CD8-positive, alpha-beta memory T cell (primary cell): Measurements from ENCODE around the gene TMEM170B. TPM values are rescaled to one million over a fixed set of nuclear protein-coding genes. Genes with fewer than 3 reads are reported as not detected.

Experiments
- CTCF ChIA-PET: fragments of 350-600 bp; sonication (Branson Sonifier 250); formaldehyde crosslinking; loops from one replicate; lab custom pipeline; 2021; ENCODE audit warnings: antibody characterized with exemption; lab: Charles Lee
- POLR2A ChIA-PET: fragments of 350-600 bp; sonication (Branson Sonifier 250); formaldehyde crosslinking; loops from one replicate; lab custom pipeline; 2021; ENCODE audit warnings: antibody characterized with exemption; lab: Charles Lee
- DNase-seq, 5 donors: peaks; one replicate each; pipeline versions ENCODE4 v3.0.0 to v3.0.0-alpha.2; 2020 to 2022; ENCODE audit warnings: mixed read lengths in 1 of 5
- H3K27ac ChIP-seq: one replicate; pipeline ENCODE4 v1.7.0; 2013; ENCODE audit warnings: low read depth, mild to moderate bottlenecking, low read length, moderate library complexity
- H3K27me3 ChIP-seq: 2 replicates; pipeline ENCODE4 v1.7.0; 2013; ENCODE audit warnings: low read length, mild to moderate bottlenecking; ENCODE audit not compliant: insufficient read depth, poor library complexity, severe bottlenecking
- H3K36me3 ChIP-seq: 2 replicates; pipeline ENCODE4 v1.7.0; 2013; ENCODE audit warnings: mild to moderate bottlenecking, low read length, moderate library complexity; ENCODE audit not compliant: insufficient read depth
- H3K4me1 ChIP-seq: 2 replicates; pipeline ENCODE4 v1.7.0; 2013; ENCODE audit warnings: mild to moderate bottlenecking, low read length, moderate library complexity; ENCODE audit not compliant: insufficient read depth
- H3K4me3 ChIP-seq: 2 replicates; pipeline ENCODE4 v1.7.0; 2013; ENCODE audit warnings: mild to moderate bottlenecking, low read length
- H3K9me3 ChIP-seq: 2 replicates; pipeline ENCODE4 v1.7.0; 2013; ENCODE audit warnings: mild to moderate bottlenecking, low read length
- H3K27ac Mint-ChIP-seq, 8 donors: one replicate each; pipeline ENCODE4 v1.8.0; 2020 to 2021; ENCODE audit warnings: mixed read lengths in 8 of 8, mild to moderate bottlenecking in 6 of 8, inconsistent platforms in 3 of 8, moderate library complexity in 3 of 8
- H3K27me3 Mint-ChIP-seq, 2 donors: one replicate each; pipeline ENCODE4 v1.8.0; 2020 to 2021; ENCODE audit warnings: mixed read lengths in 2 of 2, mild to moderate bottlenecking in 1 of 2, moderate library complexity in 1 of 2
- H3K36me3 Mint-ChIP-seq, 3 donors: one replicate each; pipeline ENCODE4 v1.8.0; 2020 to 2021; ENCODE audit warnings: mixed read lengths in 3 of 3, inconsistent platforms in 1 of 3, mild to moderate bottlenecking in 1 of 3
- H3K4me1 Mint-ChIP-seq, 3 donors: one replicate each; pipeline ENCODE4 v1.8.0; 2020 to 2021; ENCODE audit warnings: mixed read lengths in 3 of 3, inconsistent platforms in 1 of 3, mild to moderate bottlenecking in 1 of 3
- H3K4me3 Mint-ChIP-seq, 7 donors: one replicate each; pipeline ENCODE4 v1.8.0; 2020 to 2021; ENCODE audit warnings: mixed read lengths in 7 of 7, mild to moderate bottlenecking in 6 of 7, moderate library complexity in 4 of 7, inconsistent platforms in 2 of 7
- H3K9me3 Mint-ChIP-seq, 5 donors: one replicate each; pipeline ENCODE4 v1.8.0; 2020 to 2022; ENCODE audit warnings: mixed read lengths in 5 of 5, mild to moderate bottlenecking in 3 of 5, moderate library complexity in 2 of 5, inconsistent platforms in 1 of 5
- polyA plus RNA-seq: library from polyadenylated mRNA; unstranded; fragments of 300-500 nt; fragmentation: Illumina TruSeq; gene quantifications from one replicate; pipeline ENCODE4 v1.2.3, GENCODE V29; 2021
- total RNA-seq, 2 experiments: library from RNA; stranded (reverse); gene quantifications; one replicate each; pipeline ENCODE4 v1.2.3, GENCODE V29; 2021

Gene TMEM170B
- total and polyA plus RNA-seq, 3 experiments from 2014 or later = 0.30 to 2.7 (median 2.6) TPM

DNA sequence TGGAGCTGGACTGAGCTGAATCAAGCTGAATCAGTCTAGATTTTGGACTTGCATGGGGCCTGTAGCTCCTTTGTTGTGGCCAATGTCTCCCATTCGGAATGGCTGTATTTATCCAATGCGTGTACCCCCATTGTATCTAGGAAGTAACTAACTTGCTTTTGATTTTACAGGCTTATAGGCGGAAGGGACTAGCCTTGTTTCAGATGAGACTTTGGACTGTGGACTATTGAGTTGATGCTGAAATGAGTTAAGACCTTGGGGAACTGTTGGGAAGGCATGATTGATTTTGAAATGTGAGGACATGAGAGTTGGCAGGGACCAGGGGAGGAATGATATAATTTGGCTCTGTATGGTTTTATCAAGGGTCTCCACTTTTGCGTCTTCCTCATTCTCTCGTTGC lies 3.0 kb upstream of the TMEM170B start:
- Histone ChIP-seq H3K4me3 (no peak overlapping the region), H3K27ac (no peak overlapping the region), H3K9me3 (no peaks in the 10 kb centered on the region), H3K36me3 (no peaks in the 10 kb centered on the region), H3K4me1 (peaks cover 13% of the 10 kb centered on the region), H3K27me3 (no peaks in the 10 kb centered on the region)
- Mint-ChIP-seq H3K27me3 (peaks cover 11 to 32% of the 10 kb centered on the region in 2 donors), H3K9me3 (no peaks in the 10 kb centered on the region), H3K36me3 (peaks cover 0 to 4% (median 0%) of the 10 kb centered on the region in 3 donors), H3K4me3 (peak overlapping the region in 1 of 7 donors; percentile 54), H3K4me1 (peaks cover 11 to 15% (median 14%) of the 10 kb centered on the region in 3 donors), H3K27ac (no peak overlapping the region)
- POLR2A ChIA-PET = no interaction called here
- no peak for DNase-seq
- CTCF ChIA-PET = interaction anchor here (0.9 kb wide), 1 partner anchor 10 kb away, joined by 3 read pairs; no protein-coding TSS in a partner anchor

GRCh38 chr6:11535801-11536230 lies 1.7 kb upstream of the TMEM170B start:
- CTCF ChIA-PET = interaction anchor here (0.5 kb wide), 1 partner anchor 1431 kb away, joined by 3 read pairs; no protein-coding TSS in a partner anchor
- peak overlapping the region in 3 of 7 donors; percentile 6 to 91 (median 26) for H3K4me3 Mint-ChIP-seq
- DNase-seq = no peak

GRCh38 chr6:11536795-11537194 lies 754 bp upstream of the TMEM170B start:
- Mint-ChIP-seq H3K9me3 (no peaks in the 10 kb centered on the region), H3K27me3 (peaks cover 6 to 25% of the 10 kb centered on the region in 2 donors), H3K27ac (peak overlapping the region; percentile 56 to 96 (median 85)), H3K4me3 (peak overlapping the region; percentile 84 to 92 (median 87)), H3K4me1 (peaks cover 11 to 24% (median 14%) of the 10 kb centered on the region in 3 donors), H3K36me3 (peaks cover 0 to 4% (median 0%) of the 10 kb centered on the region in 3 donors)
- peak overlapping the region; percentile 68 for H3K4me3 ChIP-seq
- H3K27ac ChIP-seq = peak overlapping the region; percentile 45
- no peak for DNase-seq
- CTCF ChIA-PET = no interaction called here
- H3K36me3 ChIP-seq = no peaks in the 10 kb centered on the region
- no peaks in the 10 kb centered on the region for H3K27me3 ChIP-seq
- no peaks in the 10 kb centered on the region for H3K9me3 ChIP-seq
- POLR2A ChIA-PET = interaction anchor here (0.7 kb wide), 1 partner anchor 441 kb away, joined by 5 read pairs; no protein-coding TSS in a partner anchor
- H3K4me1 ChIP-seq = peaks cover 13% of the 10 kb centered on the region

More at GRCh38 chr6:11535801-11536230, 1.7 kb upstream of the TMEM170B start:
- Histone ChIP-seq H3K36me3 (no peaks in the 10 kb centered on the region), H3K27me3 (no peaks in the 10 kb centered on the region), H3K4me3 (no peak overlapping the region), H3K9me3 (no peaks in the 10 kb centered on the region), H3K27ac (no peak overlapping the region), H3K4me1 (peaks cover 13% of the 10 kb centered on the region)
- peaks cover 0 to 4% (median 0%) of the 10 kb centered on the region in 3 donors for H3K36me3 Mint-ChIP-seq
- H3K9me3 Mint-ChIP-seq = no peaks in the 10 kb centered on the region
- H3K27me3 Mint-ChIP-seq = peaks cover 7 to 31% of the 10 kb centered on the region in 2 donors
- POLR2A ChIA-PET = interaction anchor here (0.7 kb wide), 1 partner anchor 440 kb away, joined by 5 read pairs; no protein-coding TSS in a partner anchor
- H3K27ac Mint-ChIP-seq = peak overlapping the region in 3 of 8 donors; percentile 17 to 82 (median 41)
- peaks cover 11 to 24% (median 14%) of the 10 kb centered on the region in 3 donors for H3K4me1 Mint-ChIP-seq

GRCh38 chr6:11538052-11538818 lies 686 bp downstream of the TMEM170B start:
- H3K4me1 Mint-ChIP-seq = peaks cover 11 to 24% (median 14%) of the 10 kb centered on the region in 3 donors
- H3K27ac ChIP-seq = peak overlapping the region; percentile 18
- H3K36me3 Mint-ChIP-seq = peaks cover 0 to 4% (median 0%) of the 10 kb centered on the region in 3 donors
- H3K4me3 Mint-ChIP-seq = peak overlapping the region; percentile 76 to 94 (median 86)
- peak; percentile 2 to 55 (median 17) for DNase-seq
- H3K4me1 ChIP-seq = peaks cover 13% of the 10 kb centered on the region
- H3K36me3 ChIP-seq = no peaks in the 10 kb centered on the region
- CTCF ChIA-PET = interaction anchor here (1.1 kb wide), 1 partner anchor 14 kb away, joined by 3 read pairs; no protein-coding TSS in a partner anchor
- H3K4me3 ChIP-seq = peak overlapping the region; percentile 47
- no peaks in the 10 kb centered on the region for H3K9me3 ChIP-seq
- H3K9me3 Mint-ChIP-seq = no peaks in the 10 kb centered on the region
- POLR2A ChIA-PET = interaction anchor here (0.6 to 0.7 kb wide), 2 partner anchors 15 to 157 kb away, joined by 3 read pairs; no protein-coding TSS in a partner anchor
- peaks cover 4 to 16% of the 10 kb centered on the region in 2 donors for H3K27me3 Mint-ChIP-seq
- H3K27me3 ChIP-seq = no peaks in the 10 kb centered on the region
- peak overlapping the region in 6 of 8 donors; percentile 44 to 85 (median 69) for H3K27ac Mint-ChIP-seq

GRCh38 chr6:11538819-11539468 lies 1.4 kb downstream of the TMEM170B start:
- Histone ChIP-seq H3K4me1 (peaks cover 13% of the 10 kb centered on the region), H3K36me3 (no peaks in the 10 kb centered on the region), H3K9me3 (no peaks in the 10 kb centered on the region), H3K27me3 (no peaks in the 10 kb centered on the region), H3K27ac (no peak overlapping the region), H3K4me3 (peak overlapping the region; percentile 47)
- Mint-ChIP-seq H3K27me3 (peaks cover 2 to 14% of the 10 kb centered on the region in 2 donors), H3K9me3 (no peaks in the 10 kb centered on the region), H3K27ac (peak overlapping the region in 6 of 8 donors; percentile 13 to 85 (median 68)), H3K4me3 (peak overlapping the region; percentile 76 to 94 (median 86)), H3K4me1 (peaks cover 11 to 24% (median 14%) of the 10 kb centered on the region in 3 donors), H3K36me3 (peaks cover 0 to 4% (median 0%) of the 10 kb centered on the region in 3 donors)
- DNase-seq = no peak
- ChIA-PET CTCF (interaction anchor here (1.1 kb wide), 1 partner anchor 13 kb away, joined by 3 read pairs; no protein-coding TSS in a partner anchor), POLR2A (no interaction called here)

DNA sequence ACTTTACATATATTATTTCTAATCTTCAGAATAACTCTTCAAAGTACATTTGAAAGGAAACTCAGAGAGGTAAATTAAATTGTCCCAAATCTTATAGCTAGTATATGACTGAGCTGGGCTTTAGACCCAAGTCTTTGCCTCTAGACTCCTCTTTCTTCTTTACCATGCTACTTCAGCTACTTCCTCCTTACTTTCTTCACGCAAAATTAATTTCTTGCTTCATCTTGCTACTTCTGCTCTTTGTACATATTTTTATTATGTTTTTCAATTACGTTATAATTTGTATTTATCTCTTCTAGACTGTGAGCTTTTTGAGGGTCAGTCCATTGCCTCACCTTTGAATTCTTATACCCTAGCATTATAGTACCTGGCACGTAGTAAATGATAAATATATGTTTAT lies 5.3 kb downstream of the TMEM170B start:
- Histone ChIP-seq H3K27me3 (no peaks in the 10 kb centered on the region), H3K4me1 (peaks cover 7% of the 10 kb centered on the region), H3K36me3 (no peaks in the 10 kb centered on the region), H3K27ac (no peak overlapping the region), H3K4me3 (no peak overlapping the region), H3K9me3 (no peaks in the 10 kb centered on the region)
- no peak overlapping the region for H3K4me3 Mint-ChIP-seq
- H3K9me3 Mint-ChIP-seq = no peaks in the 10 kb centered on the region
- H3K4me1 Mint-ChIP-seq = peaks cover 4 to 17% (median 5%) of the 10 kb centered on the region in 3 donors
- no peaks in the 10 kb centered on the region for H3K27me3 Mint-ChIP-seq
- DNase-seq = no peak
- ChIA-PET CTCF (interaction anchor here (1.6 kb wide), 1 partner anchor 449 kb away, joined by 4 read pairs; the partner anchor contains the start of gene SMIM13), POLR2A (no interaction called here)
- peaks cover 0 to 1% (median 0%) of the 10 kb centered on the region in 3 donors for H3K36me3 Mint-ChIP-seq
- H3K27ac Mint-ChIP-seq = no peak overlapping the region

- Mint-ChIP-seq H3K4me1 (peaks cover 0 to 11% (median under 1%) of the 10 kb centered on the region in 3 donors), H3K36me3 (peaks cover 0 to 2% (median 0%) of the 10 kb centered on the region in 3 donors), H3K9me3 (no peaks in the 10 kb centered on the region), H3K27ac (no peak overlapping the region), H3K27me3 (no peaks in the 10 kb centered on the region), H3K4me3 (no peak overlapping the region)
- no peak for DNase-seq
- Histone ChIP-seq H3K27me3 (no peaks in the 10 kb centered on the region), H3K4me3 (no peak overlapping the region), H3K9me3 (no peaks in the 10 kb centered on the region), H3K36me3 (no peaks in the 10 kb centered on the region), H3K4me1 (peaks cover under 1% of the 10 kb centered on the region), H3K27ac (no peak overlapping the region)
- ChIA-PET POLR2A (no interaction called here), CTCF (no interaction called here)
Observed at GRCh38 chr6:11543919-11544518, 6.5 kb downstream of the TMEM170B start.
